GM21390 (cell line): Measurements from ENCODE around the gene CASQ1.

Experiments
- ATAC-seq: cut with Tn5 transposase; IDR thresholded peaks from one replicate; pipeline ENCODE4 v1.9.1; 2021; ENCODE audit not compliant: unreplicated experiment

CASQ1 gene

DNA sequence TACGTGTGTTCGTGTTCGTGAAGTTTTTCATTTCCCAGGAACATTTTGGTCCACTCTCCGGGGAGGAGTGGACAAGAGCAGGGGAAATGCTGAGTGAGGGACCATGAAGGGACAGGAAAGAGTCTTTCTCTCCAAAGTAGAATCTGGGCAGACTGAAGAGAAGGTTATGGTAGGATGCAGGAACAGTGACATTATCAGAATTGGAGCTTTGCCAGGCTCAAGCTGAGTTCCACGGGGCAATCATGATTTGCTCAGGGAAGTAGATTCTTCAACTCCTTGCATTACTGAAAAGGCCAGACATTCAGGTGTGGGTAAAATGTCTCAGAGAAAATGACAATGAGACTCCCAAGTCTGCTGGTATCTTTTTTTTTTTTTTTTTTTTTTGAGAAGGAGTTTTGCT lies 22.4 kb upstream of the CASQ1 start:
- no peak for ATAC-seq

DNA sequence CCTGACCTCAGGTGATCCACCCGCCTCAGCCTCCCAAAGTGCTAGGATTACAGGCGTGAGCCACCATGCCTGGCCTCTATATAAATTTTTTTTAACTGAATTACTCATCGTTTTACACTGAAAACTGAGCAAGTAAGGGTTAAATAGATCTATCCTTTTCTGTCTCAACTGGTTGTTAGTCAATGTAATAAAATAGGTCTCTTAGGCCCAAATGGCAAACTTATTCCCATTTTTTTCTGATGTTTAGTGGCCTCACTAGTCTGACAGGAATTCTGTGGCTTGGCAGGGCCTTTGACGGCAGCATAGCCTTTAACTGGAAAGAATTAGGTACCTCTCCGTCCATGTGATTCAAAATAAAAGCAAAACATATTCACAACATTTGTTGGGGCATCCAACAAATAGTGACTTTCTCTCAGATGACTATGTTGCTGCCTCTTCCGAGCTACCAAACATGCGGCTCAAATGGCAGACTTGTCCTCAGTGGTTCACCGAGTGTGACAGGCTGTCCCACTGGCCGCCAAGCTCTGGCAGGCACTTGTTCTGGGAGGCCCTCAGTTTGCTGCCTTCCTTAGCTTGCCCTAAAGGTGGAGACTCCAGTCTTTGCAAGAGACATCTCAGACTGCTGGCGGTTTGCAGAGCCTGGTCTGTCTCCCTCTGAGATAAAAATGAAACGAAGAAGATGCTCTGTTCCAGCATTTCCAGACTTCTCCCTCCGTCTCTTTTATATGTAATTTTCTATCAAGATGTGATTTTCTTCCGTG lies 21.6 kb upstream of the CASQ1 start:
- ATAC-seq = no peak

GRCh38 chr1:160169553-160170399 lies 20.6 kb upstream of the CASQ1 start:
- peak; percentile 81 for ATAC-seq

- ATAC-seq = no peak
Measured at GRCh38 chr1:160171354-160171753, 19.0 kb upstream of the CASQ1 start.

DNA sequence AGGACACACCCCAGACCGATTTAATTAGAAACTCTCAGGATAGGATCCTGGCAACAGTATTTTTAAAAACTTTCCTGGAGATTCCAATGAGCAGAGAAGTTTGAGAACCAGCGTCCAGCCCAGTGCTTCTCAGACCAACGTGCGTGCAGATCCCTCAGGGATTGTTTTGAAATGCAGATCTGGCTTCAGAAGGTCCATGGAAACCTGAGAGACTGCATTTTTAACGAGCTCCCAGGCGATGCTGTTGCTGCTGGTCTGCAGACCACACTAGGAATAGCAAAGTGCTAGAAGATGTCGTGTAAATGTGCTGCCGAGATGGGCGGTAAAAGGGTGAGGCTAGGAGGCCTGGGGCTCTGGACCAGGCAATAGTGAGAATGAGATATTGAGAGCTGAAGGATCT lies 18.4 kb upstream of the CASQ1 start:
- ATAC-seq = no peak

- no peak for ATAC-seq
Measured at GRCh38 chr1:160177231-160177630, 13.1 kb upstream of the CASQ1 start.

DNA sequence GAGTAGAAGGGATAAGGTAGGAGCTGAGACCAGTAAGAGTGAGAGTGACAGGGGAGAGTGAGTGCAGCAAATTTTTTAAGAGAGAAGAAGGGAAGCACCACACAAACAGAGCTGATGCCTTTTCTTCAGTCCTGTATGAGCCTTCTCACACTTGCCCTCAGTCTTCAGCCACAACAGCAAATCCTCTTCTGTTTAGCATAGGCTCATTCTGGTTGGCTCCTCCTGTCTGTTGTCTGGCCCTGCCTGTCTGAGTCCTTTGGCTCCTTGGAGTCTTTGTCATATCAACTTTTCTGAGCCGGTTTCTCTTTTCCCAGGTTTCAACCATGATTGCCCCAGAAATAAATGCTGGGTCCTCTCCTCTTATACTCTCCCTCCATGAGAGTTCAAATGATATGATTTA lies 12.7 kb upstream of the CASQ1 start:
- no peak for ATAC-seq

- ATAC-seq = no peak
Measured at GRCh38 chr1:160178731-160179130, 11.6 kb upstream of the CASQ1 start.

GRCh38 chr1:160179336-160179735 lies 11.0 kb upstream of the CASQ1 start:
- ATAC-seq = no peak

DNA sequence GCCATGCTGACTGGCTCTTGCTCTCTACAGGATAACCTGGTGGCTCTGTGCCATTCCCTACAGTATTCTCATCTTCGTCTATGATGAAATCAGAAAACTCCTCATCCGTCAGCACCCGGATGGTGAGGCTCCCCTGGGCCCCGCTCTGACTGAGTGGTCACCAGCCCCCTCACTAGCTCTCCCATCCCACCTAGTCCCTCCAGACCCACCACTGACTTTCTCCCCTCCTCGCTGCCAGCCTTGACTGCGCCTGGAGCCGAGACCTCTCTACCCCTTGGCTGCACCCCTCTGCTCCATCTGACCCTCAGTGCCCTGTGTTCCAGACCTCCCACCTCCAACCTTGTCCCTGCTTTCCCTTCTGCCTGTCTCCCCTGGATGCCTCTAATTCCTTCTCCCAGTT lies 4.1 kb upstream of the CASQ1 start:
- no peak for ATAC-seq

DNA sequence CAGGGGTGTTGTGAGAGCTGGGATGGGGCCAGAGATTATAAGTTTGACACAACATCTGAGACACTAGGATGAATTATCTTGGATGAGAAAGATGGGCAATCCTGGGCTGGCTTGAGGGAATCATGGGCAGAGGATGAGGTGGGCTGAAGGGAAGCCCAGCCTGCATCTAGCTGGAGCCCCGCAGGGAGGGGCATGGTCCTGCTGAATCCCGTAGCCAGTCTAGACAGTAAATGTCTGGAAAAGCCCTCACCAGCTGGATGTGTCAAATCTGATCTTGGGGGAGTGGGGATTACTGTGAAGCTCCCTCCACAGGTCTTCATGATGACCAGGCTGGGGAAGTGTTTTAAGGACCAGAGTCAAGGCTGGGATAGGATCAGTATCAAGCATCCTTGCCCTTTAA lies 3.6 kb upstream of the CASQ1 start:
- no peak for ATAC-seq

GRCh38 chr1:160187407-160187806 lies 3.0 kb upstream of the CASQ1 start:
- ATAC-seq = no peak

- no peak for ATAC-seq
Measured at GRCh38 chr1:160188341-160188740, 2.0 kb upstream of the CASQ1 start.

GRCh38 chr1:160191756-160192155 lies 1.4 kb downstream of the CASQ1 start:
- no peak for ATAC-seq

DNA sequence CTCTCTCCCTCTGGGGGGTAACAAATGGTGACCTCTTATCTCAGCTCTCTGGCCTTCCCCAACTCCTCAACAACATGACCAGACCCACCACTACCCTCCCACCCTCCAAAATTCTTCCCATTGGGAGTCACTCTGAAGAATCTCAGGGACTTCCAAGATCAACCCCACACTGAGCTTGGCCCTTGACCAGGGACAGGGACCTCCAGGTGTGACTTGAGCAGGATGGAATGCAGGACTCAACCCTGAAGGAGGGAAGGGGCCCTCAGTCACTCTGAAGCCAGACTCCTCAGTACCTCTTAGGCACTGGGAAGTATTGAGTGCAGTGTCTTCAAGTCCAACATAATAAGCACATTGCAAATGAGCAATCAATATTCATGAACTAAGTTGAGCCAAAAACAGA lies 1.9 kb downstream of the CASQ1 start:
- ATAC-seq = no peak

DNA sequence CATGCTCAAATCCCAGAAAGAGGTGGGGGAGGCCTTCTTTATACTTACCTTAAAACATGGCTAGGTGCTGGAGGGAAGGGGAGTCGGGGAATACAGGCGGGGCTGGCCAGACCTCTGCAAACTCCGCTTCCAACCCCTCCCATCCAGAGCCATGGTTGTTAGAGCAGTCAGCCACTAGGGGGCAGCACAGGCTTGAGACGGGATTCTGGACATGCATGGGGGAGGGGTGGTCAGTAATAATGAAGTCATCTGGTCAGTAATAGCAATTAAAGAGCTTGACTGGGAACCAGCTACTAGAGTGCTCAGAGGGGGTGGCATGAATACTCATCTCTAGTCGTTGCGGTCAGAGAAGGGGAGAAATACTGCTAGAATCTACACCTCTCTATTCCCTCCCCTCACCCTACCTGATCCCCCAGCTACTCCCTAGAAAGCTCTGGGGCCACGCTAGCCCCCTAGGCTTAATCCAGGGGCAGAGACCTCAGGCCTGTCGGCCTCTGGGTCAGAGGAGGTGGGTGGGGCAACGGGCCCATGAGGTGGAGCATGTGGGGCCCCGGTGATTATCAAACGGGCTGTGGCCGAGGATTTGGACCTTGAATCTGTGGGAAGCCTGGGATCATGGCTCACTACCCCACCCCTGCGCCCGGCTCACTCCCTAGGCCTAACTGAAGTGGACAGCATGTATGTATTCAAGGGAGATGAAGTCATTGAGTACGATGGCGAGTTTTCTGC lies 2.9 kb downstream of the CASQ1 start:
- no peak for ATAC-seq

- ATAC-seq = no peak
Measured at GRCh38 chr1:160193832-160194736, 3.7 kb downstream of the CASQ1 start.

- ATAC-seq = no peak
Measured at GRCh38 chr1:160194737-160195059, 4.3 kb downstream of the CASQ1 start.

GRCh38 chr1:160196143-160196542 lies 5.8 kb downstream of the CASQ1 start:
- ATAC-seq = no peak

DNA sequence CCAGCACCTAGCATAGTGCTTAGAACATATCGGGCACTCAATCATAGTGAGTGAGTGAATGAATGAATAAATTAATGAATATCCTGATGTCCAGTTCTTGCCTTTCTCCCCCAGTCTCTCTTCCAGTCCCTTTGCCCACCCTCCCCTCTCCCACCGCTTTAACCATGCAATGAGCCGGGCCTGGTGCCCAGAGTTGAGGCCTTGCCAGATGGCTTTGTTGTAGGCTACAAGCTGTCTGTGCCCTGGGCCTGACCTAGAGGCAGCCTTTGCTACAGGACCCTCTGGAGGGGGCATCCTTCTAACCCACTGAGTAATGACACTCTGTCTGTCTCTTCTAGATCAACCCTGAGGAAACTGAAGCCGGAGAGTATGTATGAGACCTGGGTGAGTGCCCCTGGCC lies 6.9 kb downstream of the CASQ1 start:
- ATAC-seq = no peak

DNA sequence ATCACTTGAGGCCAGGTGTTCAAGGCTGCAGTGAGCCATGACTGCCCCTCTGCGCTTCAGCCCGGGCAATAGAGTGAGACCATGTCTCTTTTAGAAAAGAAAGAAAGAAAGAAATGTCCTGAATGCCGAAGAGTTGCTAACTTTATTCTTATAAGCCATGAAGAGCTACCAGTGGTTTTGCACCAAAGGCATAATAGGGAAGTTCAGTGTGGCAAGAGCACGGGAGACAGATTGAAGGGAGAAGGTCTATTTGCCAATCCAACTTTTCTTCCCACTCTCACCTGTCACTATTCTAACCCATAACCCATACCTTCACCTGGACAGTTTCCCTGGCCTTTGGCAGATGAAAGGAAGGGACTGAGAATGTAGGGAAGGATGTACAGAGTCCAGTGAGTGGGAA lies 10.4 kb downstream of the CASQ1 start:
- no peak for ATAC-seq
